Body of pancreas (tissue), 4 donors: ENCODE measurements around the gene PARP8. TPM values are rescaled to one million over a fixed set of nuclear protein-coding genes. Genes with fewer than 3 reads are reported as not detected.
A peak's percentile ranks its signal among the peaks of the same experiment; 100 is the strongest.

ENCODE experiments used
- ATAC-seq: fragments of 150-250 bp; one replicate; pipeline ENCODE4 v1.9.1; 2016
- DNase-seq, 4 donors: peaks; one replicate each; pipeline ENCODE4 v3.0.0-alpha.2; 2019
- H3K27ac ChIP-seq, 4 donors: fragments of 200-600 bp; sonication (generic); 1 replicate in 3 of 4; 2 replicates in 1 of 4; pipeline versions ENCODE4 v1.5.1 to v1.6.1; 2016 to 2019; ENCODE audit warnings: mild to moderate bottlenecking in 1 of 4, mixed read lengths in 1 of 4, moderate library complexity in 1 of 4
- H3K27me3 ChIP-seq, 2 donors: fragments of 200-600 bp; sonication (generic); one replicate each; pipeline ENCODE4 v1.6.0; 2016; ENCODE audit warnings: mild to moderate bottlenecking in 1 of 2
- H3K36me3 ChIP-seq, 2 donors: fragments of 200-600 bp; sonication (generic); replicated peaks in 1 of 2; 2 replicates each; pipeline ENCODE4 v1.5.1; 2016; ENCODE audit warnings: low read depth in 2 of 2; ENCODE audit not compliant: insufficient read depth in 1 of 2
- H3K4me1 ChIP-seq: fragments of 200-600 bp; sonication (generic); one replicate; pipeline ENCODE4 v1.6.0; 2016
- H3K4me3 ChIP-seq, 2 donors: fragments of 200-600 bp; sonication (generic); 1 replicate in 1 of 2; 2 replicates in 1 of 2; pipeline ENCODE4 v1.5.1; 2016 to 2019
- H3K9me3 ChIP-seq, 3 donors: fragments of 200-600 bp; sonication (generic); 1 replicate in 2 of 3; 2 replicates in 1 of 3; pipeline ENCODE4 v1.5.1; 2016
- CTCF ChIP-seq, 7 experiments: fragments of 450-650 bp in 4 of 7; fragments of 200-600 bp in 3 of 7; sonication (generic) in 3 of 7; IDR thresholded peaks; one replicate each; pipeline ENCODE4 v1.5.1; 2016 to 2019; ENCODE audit warnings: antibody characterized with exemption in 7 of 7
- POLR2A ChIP-seq, 3 donors: fragments of 450-650 bp; IDR thresholded peaks; one replicate each; pipeline ENCODE4 v1.6.1; 2016; ENCODE audit warnings: antibody characterized with exemption in 3 of 3, mild to moderate bottlenecking in 2 of 3
- WGBS, 2 donors: methylation state at CpG; one replicate each; pipeline ENCODE4 v1.1.5; 2017; 5-methylcytosine and 5-hydroxymethylcytosine counted together
- intact Hi-C: fragments of 100-400 bp; cut with DNase I; formaldehyde crosslinking; loops from one replicate; pipeline ENCODE4 v1.15.1; 2023
- total RNA-seq, 2 donors: library from RNA; depleted of rRNA; stranded (reverse); fragments of >200 nt; gene quantifications; one replicate each; pipeline ENCODE4 v1.1.0, GENCODE V29; 2016

PARP8 gene
- total RNA-seq, 2 donors from 2014 or later, result 13.5 to 17.9 TPM

- Histone ChIP-seq H3K4me3 (no peak overlapping the region), H3K27me3 (no peaks in the 10 kb centered on the region), H3K4me1 (no peaks in the 10 kb centered on the region), H3K36me3 (no peaks in the 10 kb centered on the region), H3K9me3 (no peaks in the 10 kb centered on the region), H3K27ac (no peak overlapping the region)
- ATAC-seq (no peak), DNase-seq (peak in 2 of 4 donors; percentile 5 to 36)
- 53 to 72% methylated on average over 4 of the region's 4 CpGs for WGBS, 2 donors
- intact Hi-C loops, result no loop called here
- no peak for TF ChIP-seq CTCF (IDR thresholded peaks at IDR 0.05)
- no peak for TF ChIP-seq POLR2A (IDR thresholded peaks at IDR 0.05)
These were observed 186.7 kb downstream of the PARP8 start for GRCh38 chr5:50853151-50853550.

GRCh38 chr5:50854082-50854481 is 187.6 kb downstream of the PARP8 start:
- no peak for TF ChIP-seq CTCF (IDR thresholded peaks at IDR 0.05)
- TF ChIP-seq POLR2A (IDR thresholded peaks at IDR 0.05), result no peak
- Histone ChIP-seq H3K27me3 (no peaks in the 10 kb centered on the region), H3K27ac (no peak overlapping the region), H3K4me3 (no peak overlapping the region), H3K4me1 (no peaks in the 10 kb centered on the region), H3K9me3 (no peaks in the 10 kb centered on the region), H3K36me3 (no peaks in the 10 kb centered on the region)
- WGBS, 2 donors, result 51 to 57% methylated on average over 8 of the region's 8 CpGs
- no peak for DNase-seq
- intact Hi-C loops, result no loop called here
- ATAC-seq, result no peak

DNA sequence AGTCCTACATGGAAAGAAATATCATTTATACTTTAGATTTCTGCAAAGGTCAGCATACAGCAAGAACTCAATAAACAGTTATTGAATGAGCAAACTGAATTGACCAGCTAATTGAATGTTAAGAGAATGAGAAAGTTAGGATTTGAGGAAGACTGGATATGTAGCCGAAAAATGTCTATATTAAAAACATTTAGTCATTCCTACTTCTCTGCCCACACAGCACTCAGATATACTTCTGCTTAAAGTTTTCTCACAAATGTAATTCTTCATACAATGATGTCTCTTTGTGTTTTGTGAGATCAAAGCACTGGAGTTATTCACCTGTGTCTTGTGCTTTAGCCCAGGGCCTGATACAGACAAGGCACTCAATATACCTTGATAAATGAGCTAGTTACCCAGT is 188.6 kb downstream of the PARP8 start:
- intact Hi-C loops, result no loop called here
- ATAC-seq (no peak), DNase-seq (no peak)
- no peaks in the 10 kb centered on the region for H3K27me3 ChIP-seq
- no peak overlapping the region for H3K4me3 ChIP-seq
- TF ChIP-seq POLR2A (IDR thresholded peaks at IDR 0.05), result no peak
- no peak for TF ChIP-seq CTCF (IDR thresholded peaks at IDR 0.05)
- no peaks in the 10 kb centered on the region for H3K9me3 ChIP-seq
- H3K36me3 ChIP-seq, result no peaks in the 10 kb centered on the region
- 73 to 82% methylated on average over 1 of the region's 1 CpG for WGBS, 2 donors
- H3K4me1 ChIP-seq, result no peaks in the 10 kb centered on the region
- no peak overlapping the region for H3K27ac ChIP-seq

DNA sequence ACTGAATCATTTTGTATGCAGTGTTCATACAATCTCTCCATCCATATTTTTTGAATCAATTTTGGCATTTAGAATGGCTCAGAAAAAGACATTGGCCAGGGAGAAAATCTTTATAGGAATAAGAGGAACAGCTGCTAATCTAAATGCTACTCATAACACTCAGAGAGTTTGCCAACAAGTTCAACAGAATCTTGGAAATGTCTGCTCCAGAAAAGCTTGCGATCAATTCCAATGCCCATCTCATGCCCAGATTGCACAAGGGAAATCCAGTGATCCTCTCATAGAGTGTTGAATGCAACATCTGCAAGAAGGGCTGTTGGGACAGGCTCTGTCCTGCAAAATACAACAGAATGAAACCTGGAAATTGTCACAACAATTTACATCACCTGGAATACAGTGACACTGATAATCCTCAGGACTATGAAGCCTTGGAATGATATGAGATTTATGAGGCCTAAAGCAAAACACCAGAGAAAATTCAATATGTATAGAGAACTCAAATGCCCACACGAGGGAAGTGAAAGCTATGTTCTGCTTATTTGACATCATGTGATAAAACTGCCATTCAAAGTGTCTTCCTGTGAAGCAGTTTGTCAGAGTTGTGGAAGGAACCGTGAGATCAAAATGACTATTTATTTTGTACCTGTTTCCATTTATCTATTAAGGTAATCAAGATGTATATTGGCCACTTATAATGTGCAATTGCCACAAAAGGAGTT is 190.1 kb downstream of the PARP8 start:
- WGBS, 2 donors, result 39 to 61% methylated on average over 3 of the region's 3 CpGs
- intact Hi-C loops, result no loop called here
- peak in 1 of 4 donors; percentile 3 for DNase-seq
- H3K27me3 ChIP-seq, result no peaks in the 10 kb centered on the region
- no peaks in the 10 kb centered on the region for H3K9me3 ChIP-seq
- no peak for ATAC-seq
- H3K36me3 ChIP-seq, result no peaks in the 10 kb centered on the region
- no peak overlapping the region for H3K27ac ChIP-seq
- TF ChIP-seq POLR2A (IDR thresholded peaks at IDR 0.05), result no peak
- no peak for TF ChIP-seq CTCF (IDR thresholded peaks at IDR 0.05)
- no peaks in the 10 kb centered on the region for H3K4me1 ChIP-seq
- H3K4me3 ChIP-seq, result no peak overlapping the region
